HepG2 (cell line): Measurements from ENCODE around the gene YEATS4. TPM values are rescaled to one million over a fixed set of nuclear protein-coding genes. Genes with fewer than 3 reads are reported as not detected.

ENCODE experiments used
- DZIP1 ChIP-seq: sonication (generic); formaldehyde crosslinking; IDR thresholded peaks from 2 replicates; pipeline ENCODE4 v1.5.0; 2020; ENCODE audit warnings: mild to moderate bottlenecking, missing genetic modification reagents
- ESRRA ChIP-seq: sonication (generic); formaldehyde crosslinking; IDR thresholded peaks from 2 replicates; pipeline ENCODE4 v1.5.1; 2020; ENCODE audit warnings: mild to moderate bottlenecking, low read depth, missing genetic modification reagents
- HMG20B ChIP-seq: conservative IDR thresholded peaks from 2 replicates; pipeline ENCODE4 v1.6.1; 2016; ENCODE audit warnings: missing genetic modification reagents, missing compliant biosample characterization
- IKZF5 ChIP-seq: IDR thresholded peaks from 2 replicates; pipeline ENCODE4 v1.6.1; 2018; ENCODE audit warnings: missing genetic modification reagents, mild to moderate bottlenecking, missing compliant biosample characterization
- RBAK ChIP-seq: sonication (generic); formaldehyde crosslinking; IDR thresholded peaks from 2 replicates; pipeline ENCODE4 v1.5.1; 2020; ENCODE audit warnings: mild to moderate bottlenecking, missing genetic modification reagents
- YY1 ChIP-seq: IDR thresholded peaks from 2 replicates; pipeline ENCODE4 v1.6.1; 2011; ENCODE audit warnings: low read length, low read depth, moderate library complexity, mild to moderate bottlenecking; ENCODE audit not compliant: insufficient read depth, insufficient replicate concordance
- ZBTB40 ChIP-seq, 2 experiments: fragments of 450-650 bp in 1 of 2; sonication (generic) in 1 of 2; formaldehyde crosslinking in 1 of 2; IDR thresholded peaks; 2 replicates each; pipeline versions ENCODE4 v1.6.1 to v1.8.0; 2016 to 2022; ENCODE audit warnings: antibody characterized with exemption in 1 of 2, mild to moderate bottlenecking in 1 of 2, missing genetic modification reagents in 1 of 2
- ZNF558 ChIP-seq: sonication (generic); formaldehyde crosslinking; IDR thresholded peaks from 2 replicates; pipeline ENCODE4 v1.9.0; 2022; ENCODE audit warnings: mild to moderate bottlenecking, missing genetic modification reagents, borderline replicate concordance
- ZNF644 ChIP-seq: IDR thresholded peaks from 2 replicates; pipeline ENCODE4 v1.6.1; 2016; ENCODE audit warnings: low read depth
- polyA plus RNA-seq, 8 experiments: library from polyadenylated mRNA; depleted of rRNA in 3 of 8; stranded (reverse) in 7 of 8; unstranded in 1 of 8; fragments of >200 nt; fragmentation: Illumina TruSeq in 4 of 8; extraction: Trizol in 4 of 8; gene quantifications; 2 replicates each; pipeline versions ENCODE4 v1.2.1 to v1.2.3, GENCODE V29; 2011 to 2016; ENCODE audit warnings: low read depth in 4 of 8, missing spikeins in 1 of 8, mixed read lengths in 1 of 8; ENCODE audit not compliant: insufficient read depth in 1 of 8
- total RNA-seq, 5 experiments: library from RNA; depleted of rRNA; stranded (reverse); fragments of >200 nt; fragmentation: Illumina TruSeq; extraction: Trizol; gene quantifications; 2 replicates each; pipeline ENCODE4 v1.2.3, GENCODE V29; 2016; ENCODE audit warnings: low read depth in 1 of 5
- TF ChIP-seq, protein P1 (sequence below): sonication (generic); formaldehyde crosslinking; IDR thresholded peaks from 2 replicates; pipeline ENCODE4 v1.4.0; 2020; ENCODE audit warnings: missing genetic modification reagents
- TF ChIP-seq, protein P2 (sequence below): sonication (generic); formaldehyde crosslinking; IDR thresholded peaks from 2 replicates; pipeline ENCODE4 v1.8.1; 2023; ENCODE audit warnings: mild to moderate bottlenecking, missing genetic modification reagents

The YEATS4 gene
- total and polyA plus RNA-seq, 2 of the 13 experiments (the other 11 are each of a cell fraction or from before 2014, with no cell fraction given): 16.8 to 45.0 TPM

DNA sequence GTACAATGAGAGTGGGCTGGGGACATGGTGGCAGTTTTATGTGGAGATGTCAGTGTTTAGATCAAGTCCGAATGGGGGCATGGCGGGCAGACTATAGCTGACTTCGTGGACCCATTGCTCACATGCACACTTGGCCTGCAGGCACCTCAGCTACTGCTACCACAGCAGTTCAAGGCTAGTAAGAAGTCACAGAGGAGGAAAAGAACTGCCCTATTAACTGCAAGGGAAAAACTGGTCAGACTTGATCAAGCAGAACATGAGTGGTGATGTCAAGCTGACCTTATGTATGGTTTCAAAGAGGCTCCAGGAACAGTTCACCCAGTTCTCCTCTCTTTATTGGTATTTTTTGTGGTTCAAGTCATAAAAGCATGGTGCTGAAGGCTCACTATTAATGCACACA is 80.5 kb downstream of the YEATS4 start (continued):
- TF ChIP-seq ZBTB40 (IDR thresholded peaks at IDR 0.05): no peak
- TF ChIP-seq ZBTB40 (CRISPR knock-in tag; IDR thresholded peaks at IDR 0.05): no peak
- TF ChIP-seq YY1: no peak
- TF ChIP-seq, protein P1, sequence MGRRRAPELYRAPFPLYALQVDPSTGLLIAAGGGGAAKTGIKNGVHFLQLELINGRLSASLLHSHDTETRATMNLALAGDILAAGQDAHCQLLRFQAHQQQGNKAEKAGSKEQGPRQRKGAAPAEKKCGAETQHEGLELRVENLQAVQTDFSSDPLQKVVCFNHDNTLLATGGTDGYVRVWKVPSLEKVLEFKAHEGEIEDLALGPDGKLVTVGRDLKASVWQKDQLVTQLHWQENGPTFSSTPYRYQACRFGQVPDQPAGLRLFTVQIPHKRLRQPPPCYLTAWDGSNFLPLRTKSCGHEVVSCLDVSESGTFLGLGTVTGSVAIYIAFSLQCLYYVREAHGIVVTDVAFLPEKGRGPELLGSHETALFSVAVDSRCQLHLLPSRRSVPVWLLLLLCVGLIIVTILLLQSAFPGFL: no peak
- no peak for TF ChIP-seq DZIP1 (CRISPR knock-in tag)
- TF ChIP-seq IKZF5 (CRISPR knock-in tag): no peak
- TF ChIP-seq, protein P2, sequence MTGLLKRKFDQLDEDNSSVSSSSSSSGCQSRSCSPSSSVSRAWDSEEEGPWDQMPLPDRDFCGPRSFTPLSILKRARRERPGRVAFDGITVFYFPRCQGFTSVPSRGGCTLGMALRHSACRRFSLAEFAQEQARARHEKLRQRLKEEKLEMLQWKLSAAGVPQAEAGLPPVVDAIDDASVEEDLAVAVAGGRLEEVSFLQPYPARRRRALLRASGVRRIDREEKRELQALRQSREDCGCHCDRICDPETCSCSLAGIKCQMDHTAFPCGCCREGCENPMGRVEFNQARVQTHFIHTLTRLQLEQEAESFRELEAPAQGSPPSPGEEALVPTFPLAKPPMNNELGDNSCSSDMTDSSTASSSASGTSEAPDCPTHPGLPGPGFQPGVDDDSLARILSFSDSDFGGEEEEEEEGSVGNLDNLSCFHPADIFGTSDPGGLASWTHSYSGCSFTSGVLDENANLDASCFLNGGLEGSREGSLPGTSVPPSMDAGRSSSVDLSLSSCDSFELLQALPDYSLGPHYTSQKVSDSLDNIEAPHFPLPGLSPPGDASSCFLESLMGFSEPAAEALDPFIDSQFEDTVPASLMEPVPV (CRISPR knock-in tag): no peak
- TF ChIP-seq ZNF644: no peak
- TF ChIP-seq ESRRA: no peak
- TF ChIP-seq RBAK: no peak
- TF ChIP-seq ZNF558 (CRISPR knock-in tag): no peak
- no peak for TF ChIP-seq HMG20B (CRISPR knock-in tag)
